Right atrium auricular region (tissue), 2 donors: ENCODE results near the gene STXBP5L. TPM values are rescaled to one million over a fixed set of nuclear protein-coding genes. Genes with fewer than 3 reads are reported as not detected.

ENCODE experiments used
- DNase-seq: peaks from one replicate; pipeline ENCODE4 v3.0.0-alpha.2; 2019; ENCODE audit warnings: low spot score
- H3K27ac ChIP-seq, 2 donors: fragments of 200-600 bp; sonication (generic); 1 replicate in 1 of 2; 2 replicates in 1 of 2; pipeline ENCODE4 v1.5.1; 2016 to 2019
- H3K27me3 ChIP-seq, 2 donors: fragments of 200-600 bp; sonication (generic); one replicate each; pipeline versions ENCODE4 v1.5.1 to v1.6.0; 2017 to 2019
- H3K36me3 ChIP-seq: fragments of 200-600 bp; sonication (generic); one replicate; pipeline ENCODE4 v1.5.1; 2016
- H3K4me1 ChIP-seq, 2 donors: fragments of 200-600 bp; sonication (generic); one replicate each; pipeline versions ENCODE4 v1.5.1 to v1.6.0; 2017 to 2019
- H3K4me3 ChIP-seq, 2 donors: fragments of 200-600 bp; sonication (generic); 1 replicate in 1 of 2; 2 replicates in 1 of 2; pipeline ENCODE4 v1.5.1; 2017 to 2019; ENCODE audit warnings: mild to moderate bottlenecking in 1 of 2, moderate library complexity in 1 of 2
- H3K9me3 ChIP-seq, 2 donors: fragments of 200-600 bp; sonication (generic); one replicate each; pipeline ENCODE4 v1.5.1; 2019
- CTCF ChIP-seq, 2 donors: fragments of 200-600 bp; sonication (generic); IDR thresholded peaks; one replicate each; pipeline ENCODE4 v1.5.1; 2019; ENCODE audit warnings: antibody characterized with exemption in 2 of 2
- total RNA-seq, 2 donors: library from RNA; depleted of rRNA; stranded (reverse); fragments of >200 nt; gene quantifications; one replicate each; pipeline ENCODE4 v1.1.0, GENCODE V29; 2016

STXBP5L gene
- total RNA-seq, 2 donors from 2014 or later, result not detected

GRCh38 chr3:121252676-121253075, 344.7 kb downstream of the STXBP5L start:
- Histone ChIP-seq H3K36me3 (no peaks in the 10 kb centered on the region), H3K4me3 (no peak overlapping the region), H3K27me3 (no peaks in the 10 kb centered on the region), H3K9me3 (peaks cover 0 to 5% of the 10 kb centered on the region in 2 donors), H3K4me1 (no peaks in the 10 kb centered on the region), H3K27ac (no peak overlapping the region)
- no peak for DNase-seq
- no peak for TF ChIP-seq CTCF (IDR thresholded peaks at IDR 0.05)

DNA sequence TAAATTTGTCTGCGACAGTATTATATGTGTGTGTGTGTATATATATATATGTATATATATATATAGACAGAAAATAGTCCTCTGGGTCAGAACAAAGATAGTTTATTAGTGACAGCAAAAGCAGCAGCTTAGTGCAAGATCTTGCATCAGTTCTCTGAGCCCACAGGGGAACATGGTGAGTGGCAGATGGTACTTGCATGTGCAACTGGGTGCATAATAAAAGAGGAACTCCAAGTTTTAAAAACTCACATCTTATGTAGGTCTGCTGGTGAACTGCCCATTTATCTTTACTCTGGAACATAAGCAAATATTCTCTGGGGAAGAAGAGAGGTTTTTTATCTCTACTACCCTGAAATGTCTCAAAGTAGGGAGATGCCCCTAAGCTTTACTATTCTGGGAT, 361.4 kb downstream of the STXBP5L start:
- H3K27me3 ChIP-seq, result no peaks in the 10 kb centered on the region
- no peak for DNase-seq
- H3K9me3 ChIP-seq, result peaks cover 0 to 29% of the 10 kb centered on the region in 2 donors
- TF ChIP-seq CTCF (IDR thresholded peaks at IDR 0.05), result no peak
- H3K27ac ChIP-seq, result no peak overlapping the region
- no peak overlapping the region for H3K4me3 ChIP-seq
- H3K4me1 ChIP-seq, result no peaks in the 10 kb centered on the region
- H3K36me3 ChIP-seq, result no peaks in the 10 kb centered on the region

- H3K9me3 ChIP-seq, result peaks cover 0 to 43% of the 10 kb centered on the region in 2 donors
- DNase-seq, result no peak
- H3K4me1 ChIP-seq, result no peaks in the 10 kb centered on the region
- no peak overlapping the region for H3K27ac ChIP-seq
- H3K4me3 ChIP-seq, result no peak overlapping the region
- H3K27me3 ChIP-seq, result no peaks in the 10 kb centered on the region
- H3K36me3 ChIP-seq, result no peaks in the 10 kb centered on the region
- no peak for TF ChIP-seq CTCF (IDR thresholded peaks at IDR 0.05)
Measured at GRCh38 chr3:121274411-121274810, 366.4 kb downstream of the STXBP5L start.

- Histone ChIP-seq H3K4me1 (no peaks in the 10 kb centered on the region), H3K27me3 (no peaks in the 10 kb centered on the region), H3K36me3 (no peaks in the 10 kb centered on the region), H3K27ac (no peak overlapping the region), H3K9me3 (peaks cover 0 to 5% of the 10 kb centered on the region in 2 donors), H3K4me3 (no peak overlapping the region)
- DNase-seq, result no peak
- no peak for TF ChIP-seq CTCF (IDR thresholded peaks at IDR 0.05)
Measured at GRCh38 chr3:121295452-121295851, 387.4 kb downstream of the STXBP5L start.

- no peak overlapping the region for H3K4me3 ChIP-seq
- H3K9me3 ChIP-seq, result peaks cover 0 to 5% of the 10 kb centered on the region in 2 donors
- no peaks in the 10 kb centered on the region for H3K4me1 ChIP-seq
- no peaks in the 10 kb centered on the region for H3K36me3 ChIP-seq
- H3K27me3 ChIP-seq, result no peaks in the 10 kb centered on the region
- no peak for DNase-seq
- H3K27ac ChIP-seq, result no peak overlapping the region
- no peak for TF ChIP-seq CTCF (IDR thresholded peaks at IDR 0.05)
Measured at GRCh38 chr3:121295979-121296378, 388.0 kb downstream of the STXBP5L start.

- no peaks in the 10 kb centered on the region for H3K9me3 ChIP-seq
- no peak overlapping the region for H3K27ac ChIP-seq
- no peak for TF ChIP-seq CTCF (IDR thresholded peaks at IDR 0.05)
- no peaks in the 10 kb centered on the region for H3K27me3 ChIP-seq
- no peaks in the 10 kb centered on the region for H3K36me3 ChIP-seq
- no peak for DNase-seq
- no peaks in the 10 kb centered on the region for H3K4me1 ChIP-seq
- H3K4me3 ChIP-seq, result no peak overlapping the region
Measured at GRCh38 chr3:121324320-121324719, 416.3 kb downstream of the STXBP5L start.
